RKO (cell line): Measurements from ENCODE around the gene CCDC15.

ENCODE experiments used
- DNase-seq: peaks from one replicate; pipeline ENCODE4 v3.0.0-alpha.2; 2016; ENCODE audit warnings: low spot score

Gene CCDC15

GRCh38 chr11:125068368-125068767 lies 114.4 kb downstream of the CCDC15 start:
- DNase-seq, result no peak

- no peak for DNase-seq
Measured at GRCh38 chr11:125069008-125069407, 115.0 kb downstream of the CCDC15 start.

GRCh38 chr11:125069796-125070195 lies 115.8 kb downstream of the CCDC15 start:
- DNase-seq, result no peak

- no peak for DNase-seq
Measured at GRCh38 chr11:125070699-125071254, 116.8 kb downstream of the CCDC15 start.

GRCh38 chr11:125071435-125071834 lies 117.4 kb downstream of the CCDC15 start:
- no peak for DNase-seq

- no peak for DNase-seq
Measured at GRCh38 chr11:125071846-125072217, 117.8 kb downstream of the CCDC15 start.

- no peak for DNase-seq
Measured at GRCh38 chr11:125072218-125072960, 118.4 kb downstream of the CCDC15 start.

- no peak for DNase-seq
Measured at GRCh38 chr11:125072961-125073590, 119.1 kb downstream of the CCDC15 start.

GRCh38 chr11:125073616-125074483 lies 119.8 kb downstream of the CCDC15 start:
- no peak for DNase-seq

GRCh38 chr11:125074511-125075241 lies 120.7 kb downstream of the CCDC15 start:
- DNase-seq, result no peak

GRCh38 chr11:125075242-125075625 lies 121.2 kb downstream of the CCDC15 start:
- DNase-seq, result no peak

- no peak for DNase-seq
Measured at GRCh38 chr11:125075900-125076317, 121.9 kb downstream of the CCDC15 start.

GRCh38 chr11:125076378-125076945 lies 122.5 kb downstream of the CCDC15 start:
- DNase-seq, result no peak

GRCh38 chr11:125078016-125078415 lies 124.0 kb downstream of the CCDC15 start:
- no peak for DNase-seq

GRCh38 chr11:125078516-125079140 lies 124.6 kb downstream of the CCDC15 start:
- no peak for DNase-seq

GRCh38 chr11:125079151-125079877 lies 125.3 kb downstream of the CCDC15 start:
- no peak for DNase-seq

- DNase-seq, result no peak
Measured at GRCh38 chr11:125079878-125080530, 126.0 kb downstream of the CCDC15 start.

GRCh38 chr11:125080531-125080911 lies 126.5 kb downstream of the CCDC15 start:
- no peak for DNase-seq

- DNase-seq, result no peak
Measured at GRCh38 chr11:125081098-125081798, 127.2 kb downstream of the CCDC15 start.
